ENCODE results near the gene MACROH2A1. TPM values are rescaled to one million over a fixed set of nuclear protein-coding genes. Genes with fewer than 3 reads are reported as not detected.

MACROH2A1 gene
- polyA plus RNA-seq, 1 of the 3 experiments (the other 2 are of a cell fraction), result 165 TPM

DNA sequence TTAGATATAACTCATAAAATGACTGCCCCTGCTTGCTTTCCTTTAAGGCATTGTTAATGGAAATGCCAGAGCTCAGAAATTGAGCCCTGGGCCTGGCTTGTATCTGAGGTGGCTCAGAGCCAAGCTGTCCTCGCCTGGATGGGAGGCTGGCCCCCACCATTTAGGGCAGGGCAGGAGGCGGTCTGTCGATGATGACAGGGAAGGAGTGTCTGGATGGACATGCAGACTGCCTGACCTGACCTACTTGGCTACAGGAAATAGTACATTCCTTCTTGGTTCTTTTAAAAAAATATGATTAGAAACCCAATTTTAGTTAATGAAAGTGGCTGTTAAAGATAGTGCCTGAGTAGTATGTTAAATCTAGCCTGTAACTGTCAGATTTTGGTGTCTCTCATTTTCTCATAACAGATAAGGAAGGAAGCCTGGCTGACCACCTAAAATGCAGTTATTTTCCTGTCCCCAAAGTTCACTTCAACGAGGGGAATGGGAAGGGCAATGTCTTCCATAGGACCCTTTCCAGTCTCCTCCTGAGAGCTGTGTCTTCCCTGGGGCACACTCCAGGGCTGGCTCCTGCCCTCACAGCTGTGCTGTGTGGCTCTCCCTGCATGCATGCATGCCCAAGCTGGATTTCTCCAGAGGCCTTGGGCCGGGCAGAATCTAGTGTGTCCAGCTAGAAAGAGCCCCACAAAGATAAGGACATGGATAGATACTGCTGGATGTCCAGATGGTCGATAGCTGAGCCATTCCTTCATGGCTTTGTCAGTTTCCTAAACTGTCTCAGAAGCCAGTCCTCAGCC lies 42.3 kb downstream of the MACROH2A1 start:
- 34% methylated on average over 5 of the region's 6 CpGs for WGBS (ENCODE audit: low lambda C conversion rate)
- Histone ChIP-seq H3F3A (replicated peaks; ENCODE audit: insufficient read depth) (peaks cover 13% of the 10 kb centered on the region), H3K9ac (no peak overlapping the region), H4K20me1 (ENCODE audit: insufficient read depth) (peaks cover 19% of the 10 kb centered on the region), H3K27me3 (ENCODE audit: insufficient read depth) (no peaks in the 10 kb centered on the region), H3K9me3 (no peaks in the 10 kb centered on the region), H3K79me2 (ENCODE audit: insufficient read depth) (peaks cover 23% of the 10 kb centered on the region; the same call in 1 of the 2 replicates), H3K9me2 (no peaks in the 10 kb centered on the region), H3K4me3 (ENCODE audit: low read depth in 2 of 2, low read length in 1 of 2) (no peak overlapping the region), H3K36me3 (replicated peaks in 1 of 2; ENCODE audit: control insufficient read depth in 1 of 2, insufficient read depth in 2 of 2, low read length in 1 of 2) (peaks cover 16 to 57% of the 10 kb centered on the region in 2 experiments), H2AFZ (ENCODE audit: low read depth) (no peak overlapping the region), H3K27ac (ENCODE audit: low read depth in 2 of 2, low read length in 1 of 2) (peak overlapping the region; percentile 37 to 89; a peak in 3 of 4 replicates), H3K4me1 (ENCODE audit: control insufficient read depth in 1 of 2, insufficient read depth in 2 of 2, low read depth in 1 of 2, low read length in 1 of 2) (peaks cover 26 to 53% of the 10 kb centered on the region in 2 experiments), H3K4me2 (0 out of 2 replicates have a peak overlapping the region, but pooled peaks have one; percentile 13)
- peak; percentile 85 for DNase-seq
- CTCF ChIA-PET, result interaction anchor here (1.4 to 1.7 kb wide), 2 partner anchors 16 to 69 kb away, joined by 4 read pairs; no protein-coding TSS in a partner anchor
- POLR2A ChIA-PET, result interaction anchor here (1.8 to 1.9 kb wide), 2 partner anchors 13 to 21 kb away, joined by 4 to 6 read pairs; no protein-coding TSS in a partner anchor
- TF ChIP-seq SMC3 (IDR thresholded peaks at IDR 0.05; ENCODE audit: low read depth, low read length) (peak; percentile 5; the same call in 1 of the 2 replicates), TCF12 (IDR thresholded peaks at IDR 0.05) (peak; percentile 59; the same call in 1 of the 2 replicates), SIN3A (IDR thresholded peaks at IDR 0.05; ENCODE audit: borderline replicate concordance, low read depth, low read length) (no peak), MEF2A (IDR thresholded peaks at IDR 0.05; ENCODE audit: borderline replicate concordance, low read depth) (no peak), CHD2 (IDR thresholded peaks at IDR 0.05; ENCODE audit: low read length, partially characterized antibody) (peak; percentile 22), YY1 (IDR thresholded peaks at IDR 0.05; ENCODE audit: low read depth) (no peak), RXRA (IDR thresholded peaks at IDR 0.05; ENCODE audit: borderline replicate concordance, low read depth) (no peak), FOSL2 (IDR thresholded peaks at IDR 0.05; ENCODE audit: borderline replicate concordance, low read depth) (no peak), GABPA (IDR thresholded peaks at IDR 0.05; ENCODE audit: low read depth) (no peak), NFIC (IDR thresholded peaks at IDR 0.05; ENCODE audit: borderline replicate concordance) (peak; percentile 85), RAD21 (IDR thresholded peaks at IDR 0.05; ENCODE audit: low read length) (no peak), FOXM1 (IDR thresholded peaks at IDR 0.05; ENCODE audit: low read depth) (no peak), TAF1 (IDR thresholded peaks at IDR 0.05; ENCODE audit: borderline replicate concordance, low read depth, low read length) (no peak), RFX5 (IDR thresholded peaks at IDR 0.05; ENCODE audit: low read length) (no peak), POLR2AphosphoS5 (IDR thresholded peaks at IDR 0.05; ENCODE audit: low read depth, low read length) (no peak), NRF1 (IDR thresholded peaks at IDR 0.05; ENCODE audit: low read depth, low read length) (no peak), TEAD4 (IDR thresholded peaks at IDR 0.05; ENCODE audit: borderline replicate concordance, insufficient read depth) (no peak), MXI1 (IDR thresholded peaks at IDR 0.05; ENCODE audit: low read depth, low read length) (peak; percentile 88)
- TF ChIP-seq, protein P1, sequence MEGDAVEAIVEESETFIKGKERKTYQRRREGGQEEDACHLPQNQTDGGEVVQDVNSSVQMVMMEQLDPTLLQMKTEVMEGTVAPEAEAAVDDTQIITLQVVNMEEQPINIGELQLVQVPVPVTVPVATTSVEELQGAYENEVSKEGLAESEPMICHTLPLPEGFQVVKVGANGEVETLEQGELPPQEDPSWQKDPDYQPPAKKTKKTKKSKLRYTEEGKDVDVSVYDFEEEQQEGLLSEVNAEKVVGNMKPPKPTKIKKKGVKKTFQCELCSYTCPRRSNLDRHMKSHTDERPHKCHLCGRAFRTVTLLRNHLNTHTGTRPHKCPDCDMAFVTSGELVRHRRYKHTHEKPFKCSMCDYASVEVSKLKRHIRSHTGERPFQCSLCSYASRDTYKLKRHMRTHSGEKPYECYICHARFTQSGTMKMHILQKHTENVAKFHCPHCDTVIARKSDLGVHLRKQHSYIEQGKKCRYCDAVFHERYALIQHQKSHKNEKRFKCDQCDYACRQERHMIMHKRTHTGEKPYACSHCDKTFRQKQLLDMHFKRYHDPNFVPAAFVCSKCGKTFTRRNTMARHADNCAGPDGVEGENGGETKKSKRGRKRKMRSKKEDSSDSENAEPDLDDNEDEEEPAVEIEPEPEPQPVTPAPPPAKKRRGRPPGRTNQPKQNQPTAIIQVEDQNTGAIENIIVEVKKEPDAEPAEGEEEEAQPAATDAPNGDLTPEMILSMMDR (IDR thresholded peaks at IDR 0.05), result no peak
- TF ChIP-seq, protein P2, sequence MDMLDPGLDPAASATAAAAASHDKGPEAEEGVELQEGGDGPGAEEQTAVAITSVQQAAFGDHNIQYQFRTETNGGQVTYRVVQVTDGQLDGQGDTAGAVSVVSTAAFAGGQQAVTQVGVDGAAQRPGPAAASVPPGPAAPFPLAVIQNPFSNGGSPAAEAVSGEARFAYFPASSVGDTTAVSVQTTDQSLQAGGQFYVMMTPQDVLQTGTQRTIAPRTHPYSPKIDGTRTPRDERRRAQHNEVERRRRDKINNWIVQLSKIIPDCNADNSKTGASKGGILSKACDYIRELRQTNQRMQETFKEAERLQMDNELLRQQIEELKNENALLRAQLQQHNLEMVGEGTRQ (IDR thresholded peaks at IDR 0.05; ENCODE audit: borderline replicate concordance, low read depth, low read length), result no peak
- TF ChIP-seq, protein P3, sequence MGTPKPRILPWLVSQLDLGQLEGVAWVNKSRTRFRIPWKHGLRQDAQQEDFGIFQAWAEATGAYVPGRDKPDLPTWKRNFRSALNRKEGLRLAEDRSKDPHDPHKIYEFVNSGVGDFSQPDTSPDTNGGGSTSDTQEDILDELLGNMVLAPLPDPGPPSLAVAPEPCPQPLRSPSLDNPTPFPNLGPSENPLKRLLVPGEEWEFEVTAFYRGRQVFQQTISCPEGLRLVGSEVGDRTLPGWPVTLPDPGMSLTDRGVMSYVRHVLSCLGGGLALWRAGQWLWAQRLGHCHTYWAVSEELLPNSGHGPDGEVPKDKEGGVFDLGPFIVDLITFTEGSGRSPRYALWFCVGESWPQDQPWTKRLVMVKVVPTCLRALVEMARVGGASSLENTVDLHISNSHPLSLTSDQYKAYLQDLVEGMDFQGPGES (IDR thresholded peaks at IDR 0.05; ENCODE audit: low read depth, low read length), result no peak
- TF ChIP-seq, protein P4, sequence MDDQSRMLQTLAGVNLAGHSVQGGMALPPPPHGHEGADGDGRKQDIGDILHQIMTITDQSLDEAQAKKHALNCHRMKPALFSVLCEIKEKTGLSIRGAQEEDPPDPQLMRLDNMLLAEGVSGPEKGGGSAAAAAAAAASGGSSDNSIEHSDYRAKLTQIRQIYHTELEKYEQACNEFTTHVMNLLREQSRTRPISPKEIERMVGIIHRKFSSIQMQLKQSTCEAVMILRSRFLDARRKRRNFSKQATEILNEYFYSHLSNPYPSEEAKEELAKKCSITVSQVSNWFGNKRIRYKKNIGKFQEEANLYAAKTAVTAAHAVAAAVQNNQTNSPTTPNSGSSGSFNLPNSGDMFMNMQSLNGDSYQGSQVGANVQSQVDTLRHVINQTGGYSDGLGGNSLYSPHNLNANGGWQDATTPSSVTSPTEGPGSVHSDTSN (IDR thresholded peaks at IDR 0.05), result peak; percentile 26; the same call in 1 of the 2 replicates
- TF ChIP-seq, protein P5, sequence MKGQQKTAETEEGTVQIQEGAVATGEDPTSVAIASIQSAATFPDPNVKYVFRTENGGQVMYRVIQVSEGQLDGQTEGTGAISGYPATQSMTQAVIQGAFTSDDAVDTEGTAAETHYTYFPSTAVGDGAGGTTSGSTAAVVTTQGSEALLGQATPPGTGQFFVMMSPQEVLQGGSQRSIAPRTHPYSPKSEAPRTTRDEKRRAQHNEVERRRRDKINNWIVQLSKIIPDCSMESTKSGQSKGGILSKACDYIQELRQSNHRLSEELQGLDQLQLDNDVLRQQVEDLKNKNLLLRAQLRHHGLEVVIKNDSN (IDR thresholded peaks at IDR 0.05; ENCODE audit: borderline replicate concordance, low read depth), result no peak
- TF ChIP-seq, protein P6, sequence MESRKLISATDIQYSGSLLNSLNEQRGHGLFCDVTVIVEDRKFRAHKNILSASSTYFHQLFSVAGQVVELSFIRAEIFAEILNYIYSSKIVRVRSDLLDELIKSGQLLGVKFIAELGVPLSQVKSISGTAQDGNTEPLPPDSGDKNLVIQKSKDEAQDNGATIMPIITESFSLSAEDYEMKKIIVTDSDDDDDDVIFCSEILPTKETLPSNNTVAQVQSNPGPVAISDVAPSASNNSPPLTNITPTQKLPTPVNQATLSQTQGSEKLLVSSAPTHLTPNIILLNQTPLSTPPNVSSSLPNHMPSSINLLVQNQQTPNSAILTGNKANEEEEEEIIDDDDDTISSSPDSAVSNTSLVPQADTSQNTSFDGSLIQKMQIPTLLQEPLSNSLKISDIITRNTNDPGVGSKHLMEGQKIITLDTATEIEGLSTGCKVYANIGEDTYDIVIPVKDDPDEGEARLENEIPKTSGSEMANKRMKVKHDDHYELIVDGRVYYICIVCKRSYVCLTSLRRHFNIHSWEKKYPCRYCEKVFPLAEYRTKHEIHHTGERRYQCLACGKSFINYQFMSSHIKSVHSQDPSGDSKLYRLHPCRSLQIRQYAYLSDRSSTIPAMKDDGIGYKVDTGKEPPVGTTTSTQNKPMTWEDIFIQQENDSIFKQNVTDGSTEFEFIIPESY (IDR thresholded peaks at IDR 0.05; ENCODE audit: borderline replicate concordance, low read depth), result no peak
- TF ChIP-seq, protein P7, sequence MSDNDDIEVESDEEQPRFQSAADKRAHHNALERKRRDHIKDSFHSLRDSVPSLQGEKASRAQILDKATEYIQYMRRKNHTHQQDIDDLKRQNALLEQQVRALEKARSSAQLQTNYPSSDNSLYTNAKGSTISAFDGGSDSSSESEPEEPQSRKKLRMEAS (IDR thresholded peaks at IDR 0.05; ENCODE audit: low read depth), result no peak

All from SK-N-SH (cell line).